Daoy (cell line): ENCODE results near the gene LRRC15. TPM values are rescaled to one million over a fixed set of nuclear protein-coding genes. Genes with fewer than 3 reads are reported as not detected.

ENCODE experiments used
- DNase-seq: peaks from one replicate; pipeline ENCODE4 v3.0.0-alpha.2; 2015; ENCODE audit warnings: low read depth
- total RNA-seq: library from RNA; depleted of rRNA; stranded (reverse); fragments of >200 nt; shearing (Covaris generic); gene quantifications from 2 replicates; pipeline ENCODE4 v1.2.3, GENCODE V29; 2014

Gene LRRC15
- total RNA-seq, 1 experiment from 2014 or later, result 2.9 TPM

DNA sequence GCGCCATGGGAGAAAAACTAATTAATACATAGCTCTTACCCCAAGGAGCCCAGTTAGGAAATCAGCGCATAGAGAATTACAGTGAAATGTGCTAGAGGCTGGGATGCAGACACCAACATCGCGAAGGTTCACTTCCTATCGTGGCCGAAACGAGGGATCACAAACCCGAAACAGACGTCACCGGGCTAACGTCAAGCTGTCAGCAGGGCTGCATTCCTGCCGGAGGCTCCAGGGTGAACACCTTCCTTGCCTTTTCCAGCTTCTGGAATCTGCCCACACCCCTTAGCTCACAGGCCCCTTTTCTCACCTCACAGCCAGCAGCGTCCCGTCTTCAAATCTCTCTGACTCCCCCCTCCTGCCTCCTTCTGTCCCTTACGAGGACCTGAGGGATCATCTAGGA, 16.5 kb upstream of the LRRC15 start:
- DNase-seq, result no peak

DNA sequence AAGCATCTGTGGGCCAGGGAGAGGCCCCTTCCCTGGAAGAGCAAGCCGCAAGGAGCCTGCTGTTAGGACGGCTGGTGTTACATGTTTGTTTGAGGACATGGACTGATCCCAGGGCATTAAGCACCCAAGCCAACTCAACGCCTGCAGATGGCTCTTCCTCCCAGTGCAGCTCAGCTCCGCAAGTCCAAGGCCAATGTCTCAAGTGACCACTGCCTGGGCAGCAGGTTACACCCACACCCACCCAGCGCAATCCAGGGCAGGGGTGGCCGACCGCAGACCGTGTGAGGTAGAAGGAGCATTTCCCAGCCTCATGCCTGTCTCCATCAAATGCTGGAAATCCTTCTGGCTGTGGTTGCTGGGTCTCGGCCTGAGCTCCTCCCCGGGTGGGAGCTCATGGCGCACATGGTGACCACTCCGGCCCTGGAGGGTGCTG, 15.0 kb upstream of the LRRC15 start:
- no peak for DNase-seq

DNA sequence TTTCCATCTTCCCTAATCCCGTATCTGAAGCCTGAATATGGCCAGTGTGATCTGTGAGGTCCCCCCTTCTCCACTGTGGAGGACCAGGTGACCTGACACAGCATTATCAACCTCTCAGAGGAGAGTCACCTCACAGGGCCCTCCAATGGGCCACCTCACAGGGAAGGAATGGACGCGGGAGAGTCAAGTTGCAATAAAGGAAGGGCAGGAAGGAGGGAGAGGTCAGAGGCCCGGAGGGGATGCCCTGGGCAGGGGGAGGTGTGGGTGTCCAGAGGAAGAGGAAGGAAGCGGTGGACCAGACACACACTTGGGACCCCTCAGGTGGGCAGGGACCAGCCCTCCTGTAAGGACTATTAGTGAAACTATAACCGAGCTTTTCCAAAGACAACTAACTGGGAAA, 14.6 kb upstream of the LRRC15 start:
- no peak for DNase-seq

GRCh38 chr3:194383276-194383940, 13.9 kb upstream of the LRRC15 start:
- DNase-seq, result no peak

DNA sequence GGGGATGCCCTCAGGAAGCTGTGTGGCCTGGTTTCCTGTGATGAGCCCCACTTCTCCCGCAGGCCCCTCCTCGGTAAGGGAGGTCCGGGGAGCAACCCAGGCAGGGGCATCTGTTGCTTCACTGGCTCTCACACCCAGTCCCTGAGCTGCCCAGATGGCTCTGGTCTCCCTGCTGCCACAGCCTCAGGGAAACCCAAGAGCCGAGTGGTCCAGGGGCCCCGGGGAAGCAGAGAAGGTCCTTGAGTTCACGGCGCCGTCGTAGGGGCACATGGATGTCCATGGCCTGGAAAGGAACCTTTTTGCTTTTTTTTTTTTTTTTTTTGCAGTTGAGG, 13.3 kb upstream of the LRRC15 start:
- no peak for DNase-seq

DNA sequence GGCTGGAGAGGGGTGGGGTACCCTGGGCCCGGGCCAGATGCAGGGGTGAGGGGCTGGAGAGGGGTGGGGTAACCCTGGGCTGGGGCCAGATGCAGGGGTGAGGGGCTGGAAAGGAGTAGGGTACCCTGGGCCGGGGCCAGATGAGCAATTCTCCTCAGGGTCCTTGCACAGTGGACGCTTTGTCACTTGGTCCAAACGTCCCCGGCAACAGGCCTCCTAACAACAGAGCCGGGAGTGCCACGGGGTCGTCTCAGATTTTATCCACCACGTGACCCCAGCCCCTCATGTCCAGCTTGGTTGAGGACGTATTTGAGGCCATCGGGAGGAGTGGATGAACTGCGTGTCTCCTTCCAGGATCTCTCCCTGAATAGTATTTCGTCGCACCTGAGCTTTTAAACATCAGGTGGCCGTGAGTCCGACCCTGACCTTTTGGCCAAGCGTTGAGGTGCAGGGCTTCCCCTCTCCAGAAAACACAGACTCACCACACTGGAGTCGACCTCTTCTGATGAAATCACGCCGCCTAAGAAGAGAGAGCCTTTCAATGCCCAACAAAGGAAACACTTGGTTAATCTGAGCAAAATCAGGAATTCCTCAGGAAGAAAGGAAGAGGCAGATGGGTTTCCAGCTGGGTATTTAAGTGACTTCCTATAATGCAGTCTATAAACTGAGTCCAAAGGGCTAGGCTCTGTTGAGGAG, 12.8 kb upstream of the LRRC15 start:
- DNase-seq, result no peak

- DNase-seq, result peak; percentile 70
These were observed 11.9 kb upstream of the LRRC15 start for GRCh38 chr3:194381460-194381875.

DNA sequence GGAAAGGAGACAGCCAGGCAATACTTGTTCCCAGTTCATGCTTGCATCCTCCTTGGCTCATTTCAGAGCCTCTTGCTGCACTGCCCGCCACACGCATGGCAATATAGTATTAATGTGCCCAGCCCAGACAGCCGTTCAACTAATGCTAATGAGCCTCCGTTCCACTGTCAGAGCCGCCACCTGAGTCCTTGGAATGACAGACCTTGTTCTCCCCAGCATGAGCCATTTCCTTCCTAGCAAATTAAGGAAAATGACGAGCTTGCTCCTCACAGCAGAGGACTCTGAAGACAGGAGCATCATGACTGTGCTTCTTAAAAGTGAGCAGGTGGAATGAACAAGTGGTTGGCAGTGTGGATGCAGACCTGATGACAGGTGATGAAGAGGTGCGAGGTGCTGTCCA, 10.8 kb upstream of the LRRC15 start:
- no peak for DNase-seq

- no peak for DNase-seq
These were observed 10.1 kb upstream of the LRRC15 start for GRCh38 chr3:194379651-194380050.

- DNase-seq, result no peak
These were observed 9.7 kb upstream of the LRRC15 start for GRCh38 chr3:194379231-194379630.

- no peak for DNase-seq
These were observed 8.2 kb upstream of the LRRC15 start for GRCh38 chr3:194377708-194378107.

- DNase-seq, result no peak
These were observed 6.7 kb upstream of the LRRC15 start for GRCh38 chr3:194376241-194376560.

DNA sequence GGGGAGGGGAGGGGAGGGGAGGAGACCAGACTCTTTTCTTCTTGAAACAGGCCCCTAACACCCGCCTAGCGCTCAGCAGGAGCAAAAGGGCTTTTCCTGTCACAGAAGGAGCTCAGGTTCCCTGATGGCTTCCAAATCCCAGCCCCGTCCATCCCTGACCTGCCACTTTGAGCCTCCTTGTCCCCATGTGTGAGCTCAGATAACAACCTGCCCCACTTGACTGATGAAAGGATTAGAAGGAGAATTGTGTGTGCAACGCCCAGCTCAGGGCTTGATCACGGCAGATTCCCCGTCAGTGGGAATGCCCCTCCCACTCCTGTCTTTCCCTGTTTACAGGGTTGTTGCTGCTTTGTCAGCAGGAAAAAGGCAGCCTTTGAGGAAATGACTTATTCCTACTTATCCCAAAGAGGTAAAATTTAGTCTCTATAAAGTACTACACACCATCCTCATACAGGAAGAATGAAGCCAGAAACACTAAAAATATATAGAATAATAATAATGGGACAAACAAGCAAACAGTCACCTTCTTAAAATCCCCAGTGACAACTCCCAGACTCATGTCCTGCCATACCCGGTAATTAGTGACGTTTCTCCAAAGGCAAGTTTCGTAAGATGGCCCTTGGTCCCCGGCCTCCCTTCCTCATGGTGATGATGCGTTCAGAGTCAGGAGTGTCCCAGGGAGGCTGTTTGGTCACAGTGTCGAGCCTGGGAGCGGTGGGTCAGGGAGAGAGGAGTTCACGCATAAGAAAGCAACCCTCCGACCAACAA, 6.1 kb upstream of the LRRC15 start:
- no peak for DNase-seq

DNA sequence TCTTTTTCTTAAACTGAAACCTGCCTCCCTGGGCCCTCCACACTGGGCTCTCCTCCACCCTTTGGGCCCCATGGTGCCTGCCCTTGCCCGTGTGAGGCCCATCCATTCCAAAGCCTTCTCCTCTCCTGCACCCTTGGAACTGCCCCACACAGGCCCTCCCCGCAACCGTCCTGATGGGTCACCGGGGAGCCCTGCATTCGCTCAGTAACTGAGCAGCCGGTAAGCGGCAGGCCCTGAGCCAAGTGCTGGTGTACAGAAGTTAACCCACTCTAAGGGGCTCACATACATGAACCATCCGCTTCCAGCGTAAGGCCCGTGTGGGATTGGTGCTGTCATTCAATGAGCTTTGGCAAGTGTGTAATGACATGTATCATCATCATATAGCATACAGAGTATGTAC, 5.4 kb upstream of the LRRC15 start:
- no peak for DNase-seq

DNA sequence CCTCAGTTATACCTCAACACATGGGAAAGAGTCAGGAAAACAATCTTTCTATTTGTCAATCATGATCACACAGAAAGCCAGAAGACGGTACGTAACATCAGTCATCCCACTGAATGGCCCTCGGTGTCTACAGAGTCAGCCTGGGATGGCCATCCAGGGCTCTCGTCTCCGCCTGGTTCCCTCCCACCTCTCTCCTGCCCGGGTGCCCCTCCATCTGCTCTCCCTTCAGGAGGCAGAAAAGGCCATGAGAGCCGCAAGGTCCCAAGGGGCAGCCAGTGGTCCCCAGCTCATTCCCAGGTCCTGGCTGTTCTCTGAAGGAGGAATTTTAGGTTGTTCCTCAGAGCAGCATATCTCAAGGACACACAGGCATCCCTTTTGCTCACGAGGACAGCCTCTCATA, 4.4 kb upstream of the LRRC15 start:
- DNase-seq, result no peak

DNA sequence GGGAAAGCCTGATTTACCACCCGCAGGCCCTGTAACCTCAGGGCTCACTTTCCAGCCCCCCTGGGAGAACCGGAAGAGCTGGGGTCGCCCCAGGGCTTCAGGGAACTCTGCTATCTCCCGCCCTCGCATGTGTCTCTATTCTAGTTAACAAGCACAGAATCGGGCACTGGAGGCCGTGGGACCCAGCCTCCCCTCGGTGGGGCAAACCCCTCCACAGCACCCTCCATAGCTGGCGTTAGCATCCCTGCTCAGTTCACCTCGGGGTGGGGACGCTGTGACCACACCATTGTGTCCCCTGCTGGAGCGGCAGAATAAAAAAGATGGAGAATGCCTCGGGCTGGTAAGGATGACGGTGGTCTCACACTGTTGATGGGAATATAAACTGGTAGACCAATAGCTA, 3.5 kb upstream of the LRRC15 start:
- no peak for DNase-seq

- no peak for DNase-seq
These were observed 1.2 kb upstream of the LRRC15 start for GRCh38 chr3:194370753-194371152.

DNA sequence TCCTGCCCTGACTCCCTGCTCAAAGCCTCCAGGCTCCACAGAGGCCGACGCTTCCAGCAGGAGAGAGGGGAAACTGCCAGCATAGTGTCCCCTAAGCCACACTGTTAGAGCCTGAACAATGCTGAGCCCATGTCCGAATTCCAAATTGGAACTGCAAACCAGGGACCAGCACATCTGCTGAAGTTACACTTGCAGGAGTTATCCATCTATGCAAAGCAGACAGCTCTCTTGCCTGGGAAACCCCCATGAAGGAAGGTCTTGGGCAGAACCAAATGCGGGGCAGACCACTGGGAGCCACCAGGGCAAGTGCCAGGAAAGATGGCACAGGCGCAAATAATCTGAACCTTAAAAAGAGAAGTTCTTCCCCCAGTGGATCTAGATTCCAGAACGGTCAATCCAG, 625 bp downstream of the LRRC15 start:
- no peak for DNase-seq

DNA sequence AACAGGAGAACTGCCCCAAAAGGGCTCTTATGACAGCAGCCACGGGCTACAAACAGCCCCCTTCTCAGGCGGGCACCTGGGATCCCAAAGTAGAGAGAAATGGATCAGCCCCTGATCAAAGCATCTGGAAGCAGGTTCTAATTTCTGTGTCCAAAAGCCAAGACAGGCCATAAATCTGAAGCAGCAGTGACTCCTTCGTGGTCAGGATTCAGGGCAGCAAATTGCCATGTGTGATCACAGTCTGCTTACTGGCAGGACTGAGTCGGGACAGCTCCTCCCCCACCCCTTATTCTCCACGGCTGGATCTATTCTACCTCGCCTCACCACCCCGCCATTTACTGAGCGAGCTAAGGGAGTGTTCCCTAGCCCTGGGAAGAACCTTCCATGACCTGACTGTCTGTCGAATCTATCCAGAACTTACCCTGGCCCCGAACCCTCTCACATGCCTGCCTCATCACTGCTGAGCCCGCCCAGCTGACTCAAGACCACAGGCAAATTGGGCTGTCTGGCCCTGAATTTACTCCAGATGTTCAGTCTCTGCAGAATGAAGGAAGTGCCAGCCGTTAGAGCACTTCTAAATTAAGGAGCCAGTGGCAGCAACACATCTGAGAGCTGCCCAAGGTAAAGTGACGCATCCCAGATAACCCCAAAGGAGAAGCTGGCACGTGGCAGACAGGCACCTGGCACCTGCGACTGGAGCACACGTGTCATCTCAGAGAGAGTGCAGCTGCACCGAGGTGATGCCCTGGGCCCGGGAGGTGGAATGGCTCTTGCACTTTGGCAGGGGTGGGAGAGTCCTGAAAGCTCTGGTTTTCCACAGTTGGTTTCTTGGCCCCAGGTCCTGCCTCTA, 1.3 kb downstream of the LRRC15 start:
- peak; percentile 74 for DNase-seq

DNA sequence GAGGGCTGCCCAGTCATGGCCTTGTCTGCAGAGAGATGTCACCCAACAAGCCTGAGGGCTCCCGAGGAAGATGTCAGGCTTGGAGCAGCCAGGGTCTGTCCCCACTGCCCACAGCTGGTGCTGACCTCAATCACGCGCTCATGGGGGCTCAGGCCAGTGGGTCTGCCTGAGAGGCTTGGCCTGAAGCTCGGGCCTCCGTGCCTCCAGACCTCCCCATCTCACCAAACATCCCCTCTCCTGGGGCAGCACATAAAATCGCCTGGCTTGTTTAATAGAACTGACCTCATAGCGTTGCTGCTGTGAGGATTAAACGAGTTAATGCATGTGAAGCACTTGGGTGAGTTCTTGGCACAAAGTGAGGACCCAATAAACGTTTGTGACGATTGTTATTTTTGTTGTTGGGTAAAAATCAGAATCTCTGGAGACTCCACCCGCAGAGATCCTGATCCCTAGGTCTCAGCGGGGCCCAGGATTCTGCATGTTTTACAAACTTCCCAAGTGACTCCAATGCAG, 3.5 kb downstream of the LRRC15 start:
- no peak for DNase-seq

DNA sequence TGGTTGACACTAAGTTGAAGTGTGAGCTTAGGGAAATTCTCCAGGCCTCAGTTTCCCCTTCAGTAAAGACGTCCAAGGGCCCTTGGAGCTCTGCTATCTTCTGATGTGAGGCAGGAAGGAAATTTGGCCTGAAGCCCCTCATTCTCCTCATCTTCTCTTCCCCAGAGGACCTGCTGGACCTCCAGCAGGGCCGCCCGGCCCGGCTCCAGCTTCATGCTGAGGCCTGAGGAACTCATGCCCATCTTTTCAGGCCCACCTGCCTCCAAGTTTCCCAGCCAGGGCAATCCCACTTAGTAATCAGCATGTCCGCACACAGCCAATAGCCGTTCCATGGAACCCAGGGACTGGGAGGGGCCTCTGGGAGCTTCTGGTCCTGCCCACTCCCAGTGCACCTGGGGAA, 4.0 kb downstream of the LRRC15 start:
- no peak for DNase-seq
